Activated T-helper 1 cell treated with anti-CD3 and anti-CD28 coated beads, Interleukin-12 subunit alpha, Interleukin-12 subunit beta, Interleukin-2, Interleukin-4 antibody, amounts not matched to agents 30 ng/mL and 10 ng/mL and 1 ng/mL, durations not matched to agents 14 hours and 24 hours and 36 hours (primary cell): ENCODE measurements around the gene DPH2. TPM values are rescaled to one million over a fixed set of nuclear protein-coding genes. Genes with fewer than 3 reads are reported as not detected.

Experiments
- total RNA-seq: library from RNA; stranded (reverse); gene quantifications from 2 replicates; pipeline ENCODE4 v1.2.3, GENCODE V29; 2022

Gene DPH2
- total RNA-seq, 1 donor from 2014 or later = 74.8 TPM

Other genes with a start within 250 kb of the DPH2 start
- 0.24 and 0.88 TPM in 2 replicates for gene ARTN, start 36.2 kb upstream of the DPH2 start, total RNA-seq
- gene IPO13, start 23.1 kb upstream of the DPH2 start, total RNA-seq = 28.6 and 33.9 TPM in 2 replicates
- 187 and 195 TPM in 2 replicates for gene ATP6V0B, start 5.0 kb downstream of the DPH2 start, total RNA-seq
- gene B4GALT2, start 9.2 kb downstream of the DPH2 start, total RNA-seq = 51.2 and 51.3 TPM in 2 replicates
- gene CCDC24, start 21.6 kb downstream of the DPH2 start, total RNA-seq = 2.7 TPM in 2 replicates
- 7.0 and 7.4 TPM in 2 replicates for gene SLC6A9, start 61.5 kb downstream of the DPH2 start, total RNA-seq
- not detected in 2 replicates for gene KLF17, start 148.8 kb downstream of the DPH2 start, total RNA-seq
- not detected in 2 replicates for gene KLF18, start 171.6 kb downstream of the DPH2 start, total RNA-seq
- gene DMAP1, start 243.5 kb downstream of the DPH2 start, total RNA-seq = 37.4 and 38.1 TPM in 2 replicates